HEK293 (cell line): Measurements from ENCODE around the gene PNPLA3.

Experiments used
- CTCF ChIA-PET: fragments of 350-600 bp; formaldehyde crosslinking; extraction: SDS; loops from one replicate; lab custom pipeline; 2021; ENCODE audit warnings: antibody characterized with exemption; lab: Yijun Ruan, JAX
- POLR2A ChIA-PET: fragments of 300-600 bp; formaldehyde crosslinking; extraction: SDS; loops from one replicate; lab custom pipeline; 2020; ENCODE audit warnings: antibody characterized with exemption, inconsistent platforms; lab: Yijun Ruan, JAX
- H3K27ac ChIP-seq: fragments of 200-500 bp; sonication (Bioruptor generic); 2 replicates; pipeline ENCODE4 v1.5.1; 2014; ENCODE audit warnings: low read depth, low read length, control low read depth, inconsistent platforms; ENCODE audit errors: extremely low read depth
- H3K36me3 ChIP-seq, 2 experiments: fragments of 200-500 bp in 1 of 2; sonication (Bioruptor generic) in 1 of 2; 1 replicate in 1 of 2; 2 replicates in 1 of 2; pipeline ENCODE4 v1.5.1; 2014 to 2017; ENCODE audit warnings: inconsistent platforms in 2 of 2, low read length in 2 of 2; ENCODE audit not compliant: control insufficient read depth in 2 of 2, insufficient read depth in 1 of 2
- H3K4me1 ChIP-seq: fragments of 200-500 bp; sonication (Bioruptor generic); 2 replicates; pipeline ENCODE4 v1.5.1; 2014; ENCODE audit warnings: mild to moderate bottlenecking, low read length, inconsistent platforms; ENCODE audit not compliant: control insufficient read depth, insufficient read depth
- H3K4me3 ChIP-seq: 2 replicates; pipeline ENCODE4 v1.5.1; 2011; ENCODE audit warnings: low read depth, mild to moderate bottlenecking, control low read depth, low read length, moderate library complexity
- H3K9me3 ChIP-seq: fragments of 200-500 bp; sonication (Bioruptor generic); 2 replicates; pipeline ENCODE4 v1.5.1; 2014; ENCODE audit warnings: low read depth, low read length, inconsistent platforms; ENCODE audit not compliant: control insufficient read depth, insufficient read depth
- KLF1 ChIP-seq: fragments of 450-650 bp; formaldehyde crosslinking; IDR thresholded peaks from 2 replicates; pipeline ENCODE4 v1.5.1; 2016; ENCODE audit warnings: missing biosample characterization, missing genetic modification characterization
- OSR2 ChIP-seq: fragments of 450-650 bp; formaldehyde crosslinking; IDR thresholded peaks from 2 replicates; pipeline ENCODE4 v1.5.1; 2016; ENCODE audit warnings: missing biosample characterization, missing genetic modification characterization
- ZIC2 ChIP-seq: fragments of 450-650 bp; formaldehyde crosslinking; IDR thresholded peaks from 2 replicates; pipeline ENCODE4 v1.5.1; 2016; ENCODE audit warnings: missing biosample characterization, missing genetic modification characterization
- ZNF121 ChIP-seq: fragments of 450-650 bp; formaldehyde crosslinking; IDR thresholded peaks from 2 replicates; pipeline ENCODE4 v1.5.1; 2016; ENCODE audit warnings: missing biosample characterization, missing genetic modification characterization
- ZNF174 ChIP-seq: fragments of 450-650 bp; formaldehyde crosslinking; IDR thresholded peaks from 2 replicates; pipeline ENCODE4 v1.5.0; 2017; ENCODE audit warnings: missing biosample characterization, mild to moderate bottlenecking, missing genetic modification characterization
- ZNF175 ChIP-seq: fragments of 450-650 bp; formaldehyde crosslinking; IDR thresholded peaks from 2 replicates; pipeline ENCODE4 v1.5.1; 2016; ENCODE audit warnings: missing biosample characterization, missing genetic modification characterization
- ZNF311 ChIP-seq: fragments of 450-650 bp; formaldehyde crosslinking; IDR thresholded peaks from 2 replicates; pipeline ENCODE4 v1.5.1; 2017; ENCODE audit warnings: missing biosample characterization, missing genetic modification characterization, borderline replicate concordance
- ZNF324 ChIP-seq: fragments of 450-650 bp; formaldehyde crosslinking; IDR thresholded peaks from 2 replicates; pipeline ENCODE4 v1.5.1; 2016; ENCODE audit warnings: missing biosample characterization, missing genetic modification characterization
- ZNF354C ChIP-seq: fragments of 450-650 bp; formaldehyde crosslinking; IDR thresholded peaks from 2 replicates; pipeline ENCODE4 v1.5.1; 2016; ENCODE audit warnings: missing biosample characterization, missing genetic modification characterization, low read depth, borderline replicate concordance
- ZNF473 ChIP-seq: fragments of 450-650 bp; formaldehyde crosslinking; IDR thresholded peaks from 2 replicates; pipeline ENCODE4 v1.5.1; 2017; ENCODE audit warnings: missing biosample characterization, missing genetic modification characterization
- ZNF549 ChIP-seq: fragments of 450-650 bp; IDR thresholded peaks from 2 replicates; pipeline ENCODE4 v1.5.1; 2018; ENCODE audit warnings: missing biosample characterization, missing genetic modification characterization, mild to moderate bottlenecking, inconsistent platforms, moderate library complexity
- ZNF629 ChIP-seq: fragments of 450-650 bp; formaldehyde crosslinking; IDR thresholded peaks from 2 replicates; pipeline ENCODE4 v1.5.1; 2017; ENCODE audit warnings: missing biosample characterization, missing genetic modification characterization
- ZNF837 ChIP-seq: fragments of 450-650 bp; formaldehyde crosslinking; IDR thresholded peaks from 2 replicates; pipeline ENCODE4 v1.5.1; 2016; ENCODE audit warnings: missing biosample characterization, missing genetic modification characterization
- TF ChIP-seq, protein P1 (sequence below): fragments of 450-650 bp; formaldehyde crosslinking; conservative IDR thresholded peaks from 2 replicates; pipeline ENCODE4 v1.5.1; 2016; ENCODE audit warnings: low read depth, missing biosample characterization, missing genetic modification characterization
- TF ChIP-seq, protein P2 (sequence below): IDR thresholded peaks from 2 replicates; pipeline ENCODE4 v1.6.1; 2011; ENCODE audit warnings: mild to moderate bottlenecking, low read depth, low read length, borderline replicate concordance

PNPLA3 gene

GRCh38 chr22:43985532-43985931, 61.9 kb downstream of the PNPLA3 start (continued):
- TF ChIP-seq, protein P1, sequence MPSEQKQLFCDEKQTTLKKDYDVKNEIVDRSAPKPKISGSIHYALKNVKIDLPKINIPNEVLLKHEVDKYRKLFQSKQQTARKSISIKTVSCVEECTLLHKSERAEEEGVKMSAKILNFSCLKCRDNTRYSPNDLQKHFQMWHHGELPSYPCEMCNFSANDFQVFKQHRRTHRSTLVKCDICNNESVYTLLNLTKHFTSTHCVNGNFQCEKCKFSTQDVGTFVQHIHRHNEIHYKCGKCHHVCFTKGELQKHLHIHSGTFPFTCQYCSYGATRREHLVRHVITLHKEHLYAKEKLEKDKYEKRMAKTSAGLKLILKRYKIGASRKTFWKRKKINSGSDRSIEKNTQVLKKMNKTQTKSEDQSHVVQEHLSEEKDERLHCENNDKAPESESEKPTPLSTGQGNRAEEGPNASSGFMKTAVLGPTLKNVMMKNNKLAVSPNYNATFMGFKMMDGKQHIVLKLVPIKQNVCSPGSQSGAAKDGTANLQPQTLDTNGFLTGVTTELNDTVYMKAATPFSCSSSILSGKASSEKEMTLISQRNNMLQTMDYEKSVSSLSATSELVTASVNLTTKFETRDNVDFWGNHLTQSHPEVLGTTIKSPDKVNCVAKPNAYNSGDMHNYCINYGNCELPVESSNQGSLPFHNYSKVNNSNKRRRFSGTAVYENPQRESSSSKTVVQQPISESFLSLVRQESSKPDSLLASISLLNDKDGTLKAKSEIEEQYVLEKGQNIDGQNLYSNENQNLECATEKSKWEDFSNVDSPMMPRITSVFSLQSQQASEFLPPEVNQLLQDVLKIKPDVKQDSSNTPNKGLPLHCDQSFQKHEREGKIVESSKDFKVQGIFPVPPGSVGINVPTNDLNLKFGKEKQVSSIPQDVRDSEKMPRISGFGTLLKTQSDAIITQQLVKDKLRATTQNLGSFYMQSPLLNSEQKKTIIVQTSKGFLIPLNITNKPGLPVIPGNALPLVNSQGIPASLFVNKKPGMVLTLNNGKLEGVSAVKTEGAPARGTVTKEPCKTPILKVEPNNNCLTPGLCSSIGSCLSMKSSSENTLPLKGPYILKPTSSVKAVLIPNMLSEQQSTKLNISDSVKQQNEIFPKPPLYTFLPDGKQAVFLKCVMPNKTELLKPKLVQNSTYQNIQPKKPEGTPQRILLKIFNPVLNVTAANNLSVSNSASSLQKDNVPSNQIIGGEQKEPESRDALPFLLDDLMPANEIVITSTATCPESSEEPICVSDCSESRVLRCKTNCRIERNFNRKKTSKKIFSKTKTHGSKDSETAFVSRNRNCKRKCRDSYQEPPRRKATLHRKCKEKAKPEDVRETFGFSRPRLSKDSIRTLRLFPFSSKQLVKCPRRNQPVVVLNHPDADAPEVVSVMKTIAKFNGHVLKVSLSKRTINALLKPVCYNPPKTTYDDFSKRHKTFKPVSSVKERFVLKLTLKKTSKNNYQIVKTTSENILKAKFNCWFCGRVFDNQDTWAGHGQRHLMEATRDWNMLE (tag by site-specific recombination), result no peak
- TF ChIP-seq KLF1 (tag by site-specific recombination), result no peak
- no peak for TF ChIP-seq ZNF175 (tag by site-specific recombination)
- TF ChIP-seq ZNF324 (tag by site-specific recombination), result no peak

DNA sequence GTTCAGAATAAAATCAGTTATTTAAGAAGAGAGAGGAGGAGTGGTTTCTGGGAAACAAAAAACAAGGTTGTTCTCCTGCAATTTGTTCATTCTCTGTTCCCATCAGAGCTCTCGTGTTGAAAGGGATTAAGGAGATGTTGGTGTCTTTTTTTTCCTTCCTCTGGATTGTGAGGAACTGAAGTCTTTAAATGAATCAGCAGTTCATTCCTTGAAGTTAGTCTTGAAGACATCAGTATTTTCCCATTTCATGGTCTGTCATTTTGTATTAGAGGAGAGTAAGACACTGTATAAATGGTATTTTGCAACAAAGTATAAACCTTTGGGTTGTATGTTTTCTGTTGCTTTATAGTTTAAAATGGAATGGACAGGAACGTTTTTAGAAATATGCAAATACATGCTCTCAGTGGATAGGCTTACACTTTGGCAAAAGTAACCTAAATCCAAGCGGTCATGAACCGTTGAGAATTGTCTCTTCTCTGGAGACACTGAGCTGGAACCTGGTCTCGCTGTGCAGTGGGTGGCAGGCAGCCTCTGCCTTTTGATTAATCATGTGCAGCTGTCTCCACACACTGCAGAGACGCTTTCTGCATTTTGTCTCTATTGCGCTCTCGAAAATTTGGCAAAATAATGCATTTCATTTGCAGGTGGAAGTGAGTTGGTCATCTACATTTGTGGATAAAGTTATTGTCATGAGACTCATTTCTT, 64.7 kb downstream of the PNPLA3 start:
- Histone ChIP-seq H3K36me3 (peaks cover 55 to 87% of the 10 kb centered on the region in 2 experiments), H3K27ac (no peak overlapping the region), H3K9me3 (no peaks in the 10 kb centered on the region), H3K4me1 (no peaks in the 10 kb centered on the region), H3K4me3 (no peak overlapping the region)
- CTCF ChIA-PET, result interaction anchor here (0.7 to 1.6 kb wide), 3 partner anchors 11 to 467 kb away, joined by 3 to 5 read pairs (median 5); no protein-coding TSS in a partner anchor
- TF ChIP-seq ZIC2 (no peak), ZNF354C (tag by site-specific recombination) (no peak), ZNF121 (tag by site-specific recombination) (no peak)
- POLR2A ChIA-PET, result no interaction called here

GRCh38 chr22:43988960-43989359, 65.4 kb downstream of the PNPLA3 start:
- Histone ChIP-seq H3K4me1 (no peaks in the 10 kb centered on the region), H3K36me3 (peaks cover 53 to 87% of the 10 kb centered on the region in 2 experiments), H3K27ac (no peak overlapping the region), H3K4me3 (no peak overlapping the region), H3K9me3 (no peaks in the 10 kb centered on the region)
- ChIA-PET CTCF (interaction anchor here (0.7 to 1.0 kb wide), 2 partner anchors 468 to 638 kb away, joined by 3 to 4 read pairs; no protein-coding TSS in a partner anchor), POLR2A (interaction anchor here (0.8 kb wide), 1 partner anchor 365 kb away, joined by 4 read pairs; no protein-coding TSS in a partner anchor)
- TF ChIP-seq ZNF174 (tag by site-specific recombination) (no peak), ZNF629 (tag by site-specific recombination) (no peak), ZNF549 (tag by site-specific recombination) (no peak), ZNF473 (tag by site-specific recombination) (no peak), ZNF311 (tag by site-specific recombination) (no peak), ZNF837 (tag by site-specific recombination) (no peak), OSR2 (tag by site-specific recombination) (no peak)
- TF ChIP-seq, protein P2, sequence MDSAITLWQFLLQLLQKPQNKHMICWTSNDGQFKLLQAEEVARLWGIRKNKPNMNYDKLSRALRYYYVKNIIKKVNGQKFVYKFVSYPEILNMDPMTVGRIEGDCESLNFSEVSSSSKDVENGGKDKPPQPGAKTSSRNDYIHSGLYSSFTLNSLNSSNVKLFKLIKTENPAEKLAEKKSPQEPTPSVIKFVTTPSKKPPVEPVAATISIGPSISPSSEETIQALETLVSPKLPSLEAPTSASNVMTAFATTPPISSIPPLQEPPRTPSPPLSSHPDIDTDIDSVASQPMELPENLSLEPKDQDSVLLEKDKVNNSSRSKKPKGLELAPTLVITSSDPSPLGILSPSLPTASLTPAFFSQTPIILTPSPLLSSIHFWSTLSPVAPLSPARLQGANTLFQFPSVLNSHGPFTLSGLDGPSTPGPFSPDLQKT, result no peak
